HCT116 (cell line): ENCODE data around the gene KCNH5. TPM values are rescaled to one million over a fixed set of nuclear protein-coding genes. Genes with fewer than 3 reads are reported as not detected.

ENCODE experiments used
- ATAC-seq: fragments of 200-7000 bp; cut with Tn5 transposase; 2 replicates; pipeline ENCODE4 v1.9.1; 2020; ENCODE audit warnings: mild to moderate bottlenecking, moderate library complexity
- BruUV-seq: library from RNA; stranded (reverse); fragments of 400-500 nt; replicated peaks from 2 replicates; lab custom pipeline; 2021; lab: Mats Ljungman, UMichigan
- CTCF ChIA-PET: fragments of 300-600 bp; sonication (Branson Sonifier 250); formaldehyde crosslinking; loops from one replicate; lab custom pipeline; 2021; ENCODE audit warnings: antibody characterized with exemption; lab: Charles Lee
- POLR2A ChIA-PET: fragments of 300-600, 350-600 bp; sonication (Branson Sonifier 250); formaldehyde crosslinking; loops from one replicate; lab custom pipeline; 2021; ENCODE audit warnings: antibody characterized with exemption; lab: Charles Lee
- RAD21 ChIA-PET, 2 experiments: fragments of 300-600 bp; sonication (Branson Sonifier 250); formaldehyde crosslinking; loops; one replicate each; lab custom pipeline; 2023; ENCODE audit warnings: low total read pairs in 2 of 2; ENCODE audit not compliant: uncharacterized antibody in 2 of 2, unreplicated experiment in 2 of 2, low non-redundant PET in 1 of 2; lab: Charles Lee
- DNase-seq: peaks from one replicate; pipeline ENCODE4 v3.0.0-alpha.2; 2010; ENCODE audit warnings: low read depth, low spot score
- H2AFZ ChIP-seq: fragments of 200-600 bp; shearing (Covaris generic), sonication (generic); 2 replicates; pipeline ENCODE4 v1.6.1; 2017; ENCODE audit warnings: low read depth, mixed run types, mixed read lengths, antibody characterized with exemption, low read length; ENCODE audit not compliant: poor library complexity, severe bottlenecking
- H3K27ac ChIP-seq: 2 replicates; pipeline ENCODE4 v1.5.1; 2012; ENCODE audit warnings: low read depth, low read length
- H3K27me3 ChIP-seq: fragments of 200-600 bp; sonication (generic); 2 replicates; pipeline ENCODE4 v1.6.1; 2016; ENCODE audit warnings: mixed run types, low read length, mixed read lengths; ENCODE audit not compliant: insufficient read depth
- H3K36me3 ChIP-seq, 2 experiments: fragments of 200-500 bp in 1 of 2; fragments of 200-600 bp in 1 of 2; sonication (Bioruptor generic) in 1 of 2; sonication (generic) in 1 of 2; 2 replicates each; pipeline versions ENCODE4 v1.5.1 to v1.6.1; 2014 to 2016; ENCODE audit warnings: low read length in 2 of 2, inconsistent platforms in 1 of 2, mixed read lengths in 1 of 2, mixed run types in 1 of 2; ENCODE audit not compliant: insufficient read depth in 2 of 2, control insufficient read depth in 1 of 2
- H3K4me1 ChIP-seq, 2 experiments: fragments of 200-600 bp in 1 of 2; sonication (generic) in 1 of 2; 2 replicates each; pipeline versions ENCODE4 v1.5.1 to v1.6.1; 2012 to 2017; ENCODE audit warnings: low read length in 2 of 2, inconsistent platforms in 1 of 2, mild to moderate bottlenecking in 1 of 2, mixed read lengths in 1 of 2, mixed run types in 1 of 2, moderate library complexity in 1 of 2; ENCODE audit not compliant: insufficient read depth in 2 of 2, control insufficient read depth in 1 of 2
- H3K4me2 ChIP-seq: fragments of 200-600 bp; sonication (generic); 2 replicates; pipeline ENCODE4 v1.6.1; 2017; ENCODE audit warnings: mixed run types, low read length, mixed read lengths
- H3K4me3 ChIP-seq, 2 experiments: fragments of 200-600 bp in 1 of 2; sonication (generic) in 1 of 2; replicated peaks in 1 of 2; 2 replicates each; pipeline ENCODE4 v1.5.1; 2011 to 2016; ENCODE audit warnings: low read length in 2 of 2, control low read depth in 1 of 2, low read depth in 1 of 2, mild to moderate bottlenecking in 1 of 2, mixed read lengths in 1 of 2, mixed run types in 1 of 2
- H3K79me2 ChIP-seq: fragments of 200-600 bp; sonication (generic); 2 replicates; pipeline ENCODE4 v1.6.1; 2017; ENCODE audit warnings: mild to moderate bottlenecking, mixed run types, low read length, moderate library complexity, mixed read lengths; ENCODE audit not compliant: insufficient read depth
- H3K9ac ChIP-seq: fragments of 200-600 bp; sonication (generic); 2 replicates; pipeline ENCODE4 v1.6.1; 2016; ENCODE audit warnings: low read length, mixed read lengths
- H3K9me2 ChIP-seq: fragments of 200-600 bp; sonication (generic), shearing (Covaris generic); 2 replicates; pipeline ENCODE4 v1.6.1; 2017; ENCODE audit warnings: mixed run types, mild to moderate bottlenecking, moderate library complexity; ENCODE audit not compliant: insufficient read depth
- H3K9me3 ChIP-seq, 2 experiments: fragments of 200-500 bp in 1 of 2; fragments of 200-600 bp in 1 of 2; sonication (Bioruptor generic) in 1 of 2; sonication (generic) in 1 of 2; 2 replicates each; pipeline ENCODE4 v1.6.1; 2014 to 2017; ENCODE audit warnings: low read length in 2 of 2, mixed read lengths in 2 of 2, inconsistent platforms in 1 of 2, low read depth in 1 of 2, mild to moderate bottlenecking in 1 of 2, mixed run types in 1 of 2, moderate library complexity in 1 of 2; ENCODE audit not compliant: control insufficient read depth in 1 of 2, insufficient read depth in 1 of 2
- H4K20me1 ChIP-seq: fragments of 200-600 bp; sonication (generic), shearing (Covaris generic); 2 replicates; pipeline ENCODE4 v1.6.1; 2017; ENCODE audit warnings: mixed run types, mild to moderate bottlenecking, moderate library complexity; ENCODE audit not compliant: insufficient read depth
- CEBPB ChIP-seq: IDR thresholded peaks from 2 replicates; pipeline ENCODE4 v1.6.1; 2012; ENCODE audit warnings: low read depth
- CTCF ChIP-seq, 3 experiments: fragments of 200-600 bp in 1 of 3; sonication (generic) in 1 of 3; IDR thresholded peaks in 2 of 3; conservative IDR thresholded peaks in 1 of 3; 2 replicates each; pipeline ENCODE4 v1.5.1; 2012 to 2017; ENCODE audit warnings: low read depth in 2 of 3, low read length in 2 of 3, antibody characterized with exemption in 1 of 3, borderline replicate concordance in 1 of 3, control low read depth in 1 of 3, mild to moderate bottlenecking in 1 of 3, mixed read lengths in 1 of 3, mixed run types in 1 of 3, moderate library complexity in 1 of 3; ENCODE audit not compliant: insufficient read depth in 1 of 3
- ELF1 ChIP-seq: IDR thresholded peaks from 2 replicates; pipeline ENCODE4 v1.6.1; 2012; ENCODE audit warnings: low read depth, borderline replicate concordance
- SP1 ChIP-seq: IDR thresholded peaks from 2 replicates; pipeline ENCODE4 v1.6.1; 2012; ENCODE audit warnings: low read depth
- TCF7L2 ChIP-seq: IDR thresholded peaks from 2 replicates; pipeline ENCODE4 v1.7.0; 2011; ENCODE audit warnings: borderline replicate concordance, inconsistent platforms; ENCODE audit not compliant: insufficient read depth, insufficient read length; ENCODE audit errors: extremely low read depth
- YY1 ChIP-seq: IDR thresholded peaks from 2 replicates; pipeline ENCODE4 v1.6.1; 2011; ENCODE audit warnings: low read length, low read depth, moderate library complexity, mild to moderate bottlenecking; ENCODE audit not compliant: insufficient replicate concordance; ENCODE audit errors: extremely low read depth
- ZBTB33 ChIP-seq: IDR thresholded peaks from 2 replicates; pipeline ENCODE4 v1.6.1; 2011; ENCODE audit warnings: mild to moderate bottlenecking, low read length, moderate library complexity; ENCODE audit not compliant: insufficient replicate concordance; ENCODE audit errors: extremely low read depth
- intact Hi-C: fragments of 100-400 bp; cut with micrococcal nuclease; formaldehyde crosslinking; loops from 2 replicates; pipeline ENCODE4 v1.10.0; 2022
- total RNA-seq: library from RNA; stranded (reverse); gene quantifications from one replicate; pipeline ENCODE4 v1.2.1, GENCODE V29; 2021; ENCODE audit not compliant: unreplicated experiment

KCNH5 gene
- total RNA-seq, 1 experiment from 2014 or later, result not detected

- no peak for ATAC-seq
- no peaks in the 10 kb centered on the region for H3K36me3 ChIP-seq
- DNase-seq, result no peak
- H3K79me2 ChIP-seq, result no peaks in the 10 kb centered on the region
- ChIA-PET CTCF (no interaction called here), RAD21 (no interaction called here), POLR2A (no interaction called here)
- H3K4me3 ChIP-seq, result no peak overlapping the region
- H3K4me2 ChIP-seq, result no peak overlapping the region
- H4K20me1 ChIP-seq, result no peaks in the 10 kb centered on the region
- H2AFZ ChIP-seq, result no peak overlapping the region
- intact Hi-C loops, result no loop called here
- no peak overlapping the region for H3K9ac ChIP-seq
- no TSS peak for BruUV-seq
- H3K9me2 ChIP-seq, result no peaks in the 10 kb centered on the region
- H3K27ac ChIP-seq, result no peak overlapping the region
- H3K9me3 ChIP-seq, result peaks cover 3 to 7% of the 10 kb centered on the region in 2 experiments; a peak in 2 of 4 replicates
- no peaks in the 10 kb centered on the region for H3K4me1 ChIP-seq
- no peaks in the 10 kb centered on the region for H3K27me3 ChIP-seq
- no peak for TF ChIP-seq CEBPB
- TF ChIP-seq CTCF (IDR thresholded peaks at IDR 0.05 in 2 of 3, conservative IDR thresholded peaks at IDR 0.05 in 1 of 3; ENCODE audit: borderline replicate concordance in 1 of 3, insufficient read depth in 1 of 3, low read depth in 2 of 3, low read length in 2 of 3), result no peak
- TF ChIP-seq TCF7L2, result no peak
- TF ChIP-seq ELF1, result no peak
- TF ChIP-seq YY1, result no peak
- no peak for TF ChIP-seq ZBTB33
- TF ChIP-seq SP1, result no peak
Measured at GRCh38 chr14:62866376-62866775, 178.9 kb downstream of the KCNH5 start.
